Measurements from ENCODE around the gene NT5M. TPM values are rescaled to one million over a fixed set of nuclear protein-coding genes. Genes with fewer than 3 reads are reported as not detected.

The NT5M gene
- total RNA-seq, 1 experiment from 2014 or later = 14.5 TPM

DNA sequence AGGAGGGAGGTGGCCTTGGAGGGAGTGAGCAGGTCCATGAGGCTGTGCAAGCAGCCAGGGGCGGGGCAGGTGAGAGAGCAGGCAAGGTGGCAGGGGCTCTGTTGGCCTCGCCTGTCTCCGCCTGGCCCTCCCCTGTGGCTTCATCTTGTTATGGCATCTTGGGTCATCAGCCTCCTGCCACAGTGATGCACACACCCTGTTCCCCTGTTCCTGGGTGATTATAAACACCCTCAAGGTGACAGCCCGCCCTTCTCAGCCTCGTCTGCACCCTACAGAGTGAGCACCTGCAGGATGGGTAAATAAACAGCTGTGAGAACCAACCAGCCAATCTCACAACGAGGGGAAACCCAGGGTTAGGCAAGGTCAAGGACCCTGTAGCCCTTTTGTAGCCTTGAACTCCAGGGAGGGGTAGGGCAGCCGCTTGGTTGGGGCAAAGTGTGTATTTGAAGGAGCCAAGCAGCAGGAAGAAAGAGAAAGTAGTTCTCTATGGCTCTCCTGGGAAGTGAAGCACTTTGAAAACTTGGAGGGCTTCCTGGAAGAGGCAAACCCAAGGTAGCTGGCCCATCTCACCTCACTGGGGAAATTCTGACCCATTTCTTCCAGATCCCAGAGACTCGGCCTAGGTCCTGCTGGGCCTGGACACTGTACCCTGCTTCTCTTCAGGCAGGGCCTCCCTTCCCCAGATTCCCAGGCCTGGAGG, 60.6 kb downstream of the NT5M start:
- Histone ChIP-seq H3K4me3 (ENCODE audit: insufficient read depth, low read depth, low read length) (no peak overlapping the region), H3K27me3 (ENCODE audit: control insufficient read depth, insufficient read depth, low read length) (no peaks in the 10 kb centered on the region), H3K36me3 (replicated peaks; ENCODE audit: control insufficient read depth, insufficient read depth, low read length) (no peaks in the 10 kb centered on the region)
- no peak for DNase-seq

DNA sequence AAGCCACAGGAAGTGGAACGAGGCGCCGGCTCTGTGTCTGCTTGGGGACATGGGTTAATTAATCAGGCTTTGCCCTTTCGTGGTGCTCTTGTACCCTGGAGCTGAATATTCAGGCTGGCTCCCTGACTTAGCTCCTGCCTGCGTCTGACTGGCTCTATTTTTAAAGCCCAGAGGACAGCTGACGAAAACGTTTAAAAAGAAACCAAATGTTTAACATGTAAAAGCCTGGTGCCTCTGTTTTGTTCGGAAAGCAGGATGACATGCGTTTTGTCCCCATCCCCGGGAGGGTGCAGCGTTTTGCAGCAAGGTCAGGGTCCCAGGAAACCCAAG, 61.1 kb downstream of the NT5M start:
- no peak overlapping the region for H3K4me3 ChIP-seq (ENCODE audit: insufficient read depth, low read depth, low read length)
- no peaks in the 10 kb centered on the region for H3K36me3 ChIP-seq (replicated peaks; ENCODE audit: control insufficient read depth, insufficient read depth, low read length)
- DNase-seq = no peak
- H3K27me3 ChIP-seq (ENCODE audit: control insufficient read depth, insufficient read depth, low read length) = no peaks in the 10 kb centered on the region

DNA sequence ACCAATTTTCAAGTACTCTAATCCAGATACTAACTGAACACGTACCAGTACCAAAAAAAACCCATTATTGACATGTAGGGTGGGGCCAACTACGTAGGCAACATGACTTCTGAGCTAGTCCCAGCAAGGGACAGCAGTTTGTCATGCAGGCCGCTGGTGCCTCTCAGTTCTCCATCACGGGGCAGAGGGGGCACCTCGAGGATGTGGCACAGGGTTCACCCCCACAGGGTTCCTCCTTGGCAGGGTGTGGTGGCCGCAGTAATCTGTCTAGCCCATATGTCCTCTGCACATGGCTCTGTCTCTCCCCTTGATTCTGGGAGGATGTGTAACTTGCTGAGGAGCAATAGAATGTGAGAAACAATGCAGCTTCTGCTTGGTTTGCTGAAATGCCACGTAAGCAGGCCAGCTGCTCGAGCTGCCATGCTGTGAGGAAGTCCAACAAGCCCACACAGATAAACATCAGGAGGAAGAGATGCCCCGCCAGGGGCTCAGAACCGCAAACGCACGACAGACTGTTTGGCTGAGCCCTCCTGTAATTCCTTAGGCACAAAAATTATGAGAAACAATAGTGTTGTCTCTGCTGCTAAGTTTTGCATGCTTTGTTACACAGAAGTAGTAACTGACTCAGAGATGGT, 62.4 kb downstream of the NT5M start:
- no peaks in the 10 kb centered on the region for H3K27me3 ChIP-seq (ENCODE audit: control insufficient read depth, insufficient read depth, low read length)
- no peak for DNase-seq

DNA sequence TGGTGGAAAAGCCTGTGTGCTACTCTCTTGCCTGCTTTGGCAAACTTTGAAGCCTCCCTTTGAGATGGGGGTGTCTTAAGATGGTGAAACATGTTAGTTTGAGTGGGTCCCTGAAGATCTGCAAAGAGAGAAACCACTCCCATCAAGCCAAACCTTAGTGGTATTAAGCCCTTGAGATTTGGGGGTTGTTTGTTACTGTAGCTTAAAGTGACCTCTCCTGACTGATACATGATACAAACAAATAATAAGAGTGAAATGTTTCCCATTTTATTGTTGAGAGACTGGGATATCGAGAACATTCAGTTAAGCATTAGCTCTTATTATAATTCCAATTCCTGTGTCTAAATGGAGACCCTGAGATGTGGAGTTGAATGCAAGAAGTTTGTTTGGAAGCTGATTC, 63.1 kb downstream of the NT5M start:
- Histone ChIP-seq H3K36me3 (replicated peaks; ENCODE audit: control insufficient read depth, insufficient read depth, low read length) (no peaks in the 10 kb centered on the region), H3K27me3 (ENCODE audit: control insufficient read depth, insufficient read depth, low read length) (no peaks in the 10 kb centered on the region), H3K4me3 (ENCODE audit: insufficient read depth, low read depth, low read length) (no peak overlapping the region)
- no peak for DNase-seq

More for the DNA sequence above, 62.4 kb downstream of the NT5M start:
- Histone ChIP-seq H3K36me3 (replicated peaks; ENCODE audit: control insufficient read depth, insufficient read depth, low read length) (no peaks in the 10 kb centered on the region), H3K4me3 (ENCODE audit: insufficient read depth, low read depth, low read length) (no peak overlapping the region)

DNA sequence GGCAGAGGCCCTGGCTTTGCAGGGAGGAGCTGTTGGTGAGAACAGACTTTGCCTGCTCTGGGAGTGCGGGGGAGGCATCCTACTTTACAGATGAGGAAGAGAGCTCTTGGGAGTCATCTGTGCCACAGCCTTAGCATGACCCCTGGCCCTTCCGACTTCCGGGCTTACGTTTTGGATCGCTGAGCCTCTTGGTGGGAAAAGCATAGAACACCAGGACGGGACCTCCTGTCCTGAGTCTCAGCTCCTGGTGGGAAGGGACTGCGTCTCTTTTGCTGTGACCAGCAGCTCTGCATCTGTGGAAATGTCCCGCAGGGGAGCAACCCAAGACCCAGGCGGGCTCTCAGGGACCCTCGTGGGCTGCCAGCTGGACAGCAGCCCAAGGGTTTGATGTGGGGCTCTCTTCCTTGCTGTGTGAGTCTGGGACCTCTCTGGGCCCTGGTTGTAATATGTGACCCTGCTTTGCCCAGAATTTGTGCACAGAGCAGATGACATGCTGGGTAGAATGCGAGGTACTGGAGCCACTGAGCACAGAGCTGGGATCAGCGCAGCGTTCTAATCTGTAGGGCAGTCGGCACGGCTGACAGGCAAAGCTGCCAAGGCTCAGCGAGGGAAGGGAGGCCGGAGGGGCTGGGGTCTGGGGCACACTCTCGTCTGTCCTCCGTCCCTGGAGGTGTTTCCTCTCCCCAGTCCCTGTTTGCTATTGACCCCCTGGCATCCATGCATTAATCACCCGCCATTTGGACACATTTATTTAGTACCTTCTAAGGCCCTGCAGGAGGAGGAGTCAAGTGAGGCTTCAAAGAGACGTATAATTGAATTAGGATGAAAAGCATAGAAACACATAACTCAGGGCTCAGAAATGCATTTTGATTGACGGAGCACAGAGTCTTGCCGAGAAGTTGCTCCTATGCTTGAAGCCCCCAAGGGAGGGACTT, 64.0 kb downstream of the NT5M start:
- peak; percentile 44 for DNase-seq
- no peak overlapping the region for H3K4me3 ChIP-seq (ENCODE audit: insufficient read depth, low read depth, low read length)

DNA sequence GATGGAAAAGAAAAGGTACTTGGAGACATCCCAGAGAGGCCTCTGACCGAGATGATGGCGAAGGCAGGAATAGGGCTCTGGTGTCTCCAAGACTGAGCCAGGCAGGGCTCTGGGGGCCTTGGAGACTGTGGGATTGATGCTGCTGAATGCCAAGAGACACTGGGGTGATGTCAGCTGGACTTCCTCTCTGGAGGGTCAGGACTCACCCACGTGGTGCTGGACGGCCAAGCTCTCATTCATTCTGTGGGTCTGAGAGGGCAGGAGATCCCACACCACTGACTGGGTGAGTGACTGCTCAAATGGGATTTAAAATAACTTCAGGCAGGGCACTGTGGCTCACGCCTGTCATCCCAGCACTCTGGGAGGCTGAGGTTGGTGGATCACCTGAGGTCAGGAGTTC, 64.8 kb downstream of the NT5M start:
- DNase-seq = no peak
- no peak overlapping the region for H3K4me3 ChIP-seq (ENCODE audit: insufficient read depth, low read depth, low read length)
- H3K36me3 ChIP-seq (replicated peaks; ENCODE audit: control insufficient read depth, insufficient read depth, low read length) = no peaks in the 10 kb centered on the region
- H3K27me3 ChIP-seq (ENCODE audit: control insufficient read depth, insufficient read depth, low read length) = no peaks in the 10 kb centered on the region

More for the DNA sequence above, 64.0 kb downstream of the NT5M start:
- Histone ChIP-seq H3K36me3 (replicated peaks; ENCODE audit: control insufficient read depth, insufficient read depth, low read length) (no peaks in the 10 kb centered on the region), H3K27me3 (ENCODE audit: control insufficient read depth, insufficient read depth, low read length) (no peaks in the 10 kb centered on the region)

DNA sequence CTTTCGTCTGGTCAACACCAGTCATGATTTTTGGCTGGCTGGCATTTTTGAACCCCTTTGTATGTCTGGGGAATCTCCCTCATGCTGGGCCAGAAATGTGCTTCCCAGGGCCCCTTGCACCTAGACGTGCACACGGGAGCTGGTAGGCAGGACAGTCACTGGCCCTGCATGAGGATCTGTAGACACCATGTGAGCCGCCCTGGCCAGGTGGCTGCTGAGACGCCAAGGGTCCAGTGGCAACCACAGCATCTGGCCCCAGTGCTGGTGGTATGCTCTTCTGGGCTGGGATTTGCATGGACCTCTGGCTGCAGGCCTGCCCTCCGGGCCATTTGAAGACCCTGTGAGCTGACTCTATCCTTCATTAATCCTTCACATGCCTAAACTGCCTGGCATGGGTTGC, 67.5 kb downstream of the NT5M start:
- Histone ChIP-seq H3K4me3 (ENCODE audit: insufficient read depth, low read depth, low read length) (no peak overlapping the region), H3K27me3 (ENCODE audit: control insufficient read depth, insufficient read depth, low read length) (no peaks in the 10 kb centered on the region), H3K36me3 (replicated peaks; ENCODE audit: control insufficient read depth, insufficient read depth, low read length) (no peaks in the 10 kb centered on the region)
- no peak for DNase-seq

DNA sequence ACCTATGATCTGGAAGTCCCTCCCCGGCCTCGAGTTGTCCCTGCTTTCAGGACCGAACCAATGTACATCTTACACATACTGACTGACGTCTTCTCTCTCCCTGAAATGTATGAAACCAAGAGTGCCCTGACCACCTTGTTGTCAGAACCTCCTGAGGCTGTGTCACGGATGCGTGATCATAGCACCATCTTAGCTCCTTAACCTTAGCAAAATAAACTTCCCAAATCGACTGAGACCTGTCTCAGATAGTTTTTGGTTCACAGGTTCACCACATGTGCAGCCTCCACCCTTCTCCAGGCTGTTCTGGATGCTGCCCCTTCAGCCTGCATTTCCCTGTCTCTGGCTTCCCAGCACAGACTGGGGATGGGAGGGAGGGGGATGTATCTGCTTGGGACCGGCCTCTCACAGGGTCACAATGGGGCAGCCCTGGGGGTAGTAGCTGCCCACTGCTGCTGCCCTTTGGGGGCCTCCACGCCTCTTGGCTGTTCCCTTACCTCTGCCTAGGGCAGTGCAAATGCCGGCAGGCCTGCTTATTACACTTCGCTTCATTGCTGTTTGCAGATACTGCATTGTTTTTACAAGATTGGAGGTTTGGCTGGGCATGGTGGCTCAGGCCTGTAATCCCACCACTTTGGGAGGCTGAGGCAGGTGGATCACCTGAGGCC, 69.8 kb downstream of the NT5M start:
- DNase-seq = no peak
- no peak overlapping the region for H3K4me3 ChIP-seq (ENCODE audit: insufficient read depth, low read depth, low read length)
- no peaks in the 10 kb centered on the region for H3K36me3 ChIP-seq (replicated peaks; ENCODE audit: control insufficient read depth, insufficient read depth, low read length)

DNA sequence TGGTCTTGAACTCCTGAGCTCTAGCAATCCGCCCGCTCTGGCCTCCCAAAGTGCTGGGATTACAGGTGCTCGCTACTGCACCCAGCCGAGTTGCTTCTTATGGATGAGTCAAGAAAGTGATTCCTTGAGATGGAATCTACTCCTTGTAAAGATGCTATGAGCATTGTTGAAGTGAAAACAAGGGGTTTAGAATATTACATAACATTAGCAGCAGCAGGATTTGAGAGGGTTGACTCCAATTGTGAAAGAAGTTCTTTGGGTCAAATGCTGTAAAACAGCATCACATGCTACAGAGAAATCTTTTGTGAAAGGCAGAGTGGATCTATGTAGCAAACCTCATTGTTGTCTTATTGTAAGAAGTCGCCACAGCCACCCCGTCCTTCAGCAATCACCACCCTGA, 72.7 kb downstream of the NT5M start:
- no peak for DNase-seq
- Histone ChIP-seq H3K36me3 (replicated peaks; ENCODE audit: control insufficient read depth, insufficient read depth, low read length) (no peaks in the 10 kb centered on the region), H3K27me3 (ENCODE audit: control insufficient read depth, insufficient read depth, low read length) (no peaks in the 10 kb centered on the region), H3K4me3 (ENCODE audit: insufficient read depth, low read depth, low read length) (no peak overlapping the region)

More for the DNA sequence above, 69.8 kb downstream of the NT5M start:
- H3K27me3 ChIP-seq (ENCODE audit: control insufficient read depth, insufficient read depth, low read length) = no peaks in the 10 kb centered on the region

DNA sequence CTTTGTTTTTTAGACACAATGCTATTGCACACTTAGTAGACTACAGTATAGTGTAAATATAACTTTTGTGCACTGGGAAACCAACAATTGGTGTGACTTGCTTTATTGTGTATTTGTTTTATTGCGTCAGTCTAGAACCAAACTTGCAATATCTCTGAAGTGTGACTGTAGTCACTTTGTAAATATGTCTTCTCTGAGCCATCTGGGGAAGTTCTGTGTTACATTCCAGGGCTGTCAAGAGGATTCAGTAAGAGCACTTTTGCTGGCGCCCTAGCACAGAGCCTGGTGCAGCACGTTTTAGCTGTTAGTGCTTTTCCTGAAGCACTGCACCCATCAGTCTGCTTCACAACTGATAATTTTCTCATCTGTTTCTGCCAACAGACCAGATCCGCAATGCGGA, 73.2 kb downstream of the NT5M start:
- no peaks in the 10 kb centered on the region for H3K36me3 ChIP-seq (replicated peaks; ENCODE audit: control insufficient read depth, insufficient read depth, low read length)
- DNase-seq = no peak
- H3K27me3 ChIP-seq (ENCODE audit: control insufficient read depth, insufficient read depth, low read length) = no peaks in the 10 kb centered on the region
- H3K4me3 ChIP-seq (ENCODE audit: insufficient read depth, low read depth, low read length) = no peak overlapping the region

DNA sequence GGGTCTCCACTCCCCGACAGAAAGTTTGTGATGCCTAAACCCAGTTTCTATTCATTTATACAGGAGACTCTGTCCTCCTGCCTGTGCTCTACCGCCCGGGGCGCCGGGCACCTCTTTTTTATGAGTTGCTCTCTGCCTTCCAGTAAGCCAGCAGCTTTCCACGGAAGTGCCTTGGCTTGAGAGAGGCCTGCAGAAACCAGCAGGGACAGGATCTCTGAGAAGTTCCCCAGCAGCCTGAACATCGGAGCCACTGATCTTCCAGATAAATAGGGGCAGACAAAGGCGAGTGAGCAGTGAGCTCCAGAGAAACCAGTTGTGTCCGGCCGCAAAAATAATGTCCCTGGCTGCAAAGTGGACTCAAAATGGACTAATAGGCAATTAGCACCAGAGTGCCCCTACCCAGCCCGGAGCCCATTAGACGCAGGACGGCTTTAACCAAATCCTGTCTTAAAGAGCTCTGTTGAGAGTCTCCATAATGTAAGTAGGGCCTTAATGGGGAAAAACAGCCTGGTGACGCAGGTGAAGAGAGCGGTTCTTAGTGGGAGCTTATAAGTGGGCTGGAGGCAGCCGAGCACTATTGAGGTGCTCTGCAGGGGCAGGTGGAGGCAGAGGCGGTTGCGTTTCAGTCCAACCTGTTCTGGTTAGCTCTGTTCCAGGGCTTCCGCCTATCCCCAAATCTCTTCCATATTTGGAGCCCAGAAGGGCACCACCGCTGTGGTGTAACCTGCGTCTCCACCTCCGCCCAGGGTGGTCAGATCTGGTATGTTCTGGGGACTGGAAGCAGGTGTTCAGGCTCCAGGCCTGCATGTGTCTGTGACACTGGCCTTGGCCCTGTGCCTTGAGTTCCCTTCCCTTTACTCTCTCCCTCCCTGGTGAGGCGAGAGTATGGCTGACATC, 74.1 kb downstream of the NT5M start:
- Histone ChIP-seq H3K36me3 (replicated peaks; ENCODE audit: control insufficient read depth, insufficient read depth, low read length) (no peaks in the 10 kb centered on the region), H3K27me3 (ENCODE audit: control insufficient read depth, insufficient read depth, low read length) (no peaks in the 10 kb centered on the region), H3K4me3 (ENCODE audit: insufficient read depth, low read depth, low read length) (no peak overlapping the region)
- no peak for DNase-seq

DNA sequence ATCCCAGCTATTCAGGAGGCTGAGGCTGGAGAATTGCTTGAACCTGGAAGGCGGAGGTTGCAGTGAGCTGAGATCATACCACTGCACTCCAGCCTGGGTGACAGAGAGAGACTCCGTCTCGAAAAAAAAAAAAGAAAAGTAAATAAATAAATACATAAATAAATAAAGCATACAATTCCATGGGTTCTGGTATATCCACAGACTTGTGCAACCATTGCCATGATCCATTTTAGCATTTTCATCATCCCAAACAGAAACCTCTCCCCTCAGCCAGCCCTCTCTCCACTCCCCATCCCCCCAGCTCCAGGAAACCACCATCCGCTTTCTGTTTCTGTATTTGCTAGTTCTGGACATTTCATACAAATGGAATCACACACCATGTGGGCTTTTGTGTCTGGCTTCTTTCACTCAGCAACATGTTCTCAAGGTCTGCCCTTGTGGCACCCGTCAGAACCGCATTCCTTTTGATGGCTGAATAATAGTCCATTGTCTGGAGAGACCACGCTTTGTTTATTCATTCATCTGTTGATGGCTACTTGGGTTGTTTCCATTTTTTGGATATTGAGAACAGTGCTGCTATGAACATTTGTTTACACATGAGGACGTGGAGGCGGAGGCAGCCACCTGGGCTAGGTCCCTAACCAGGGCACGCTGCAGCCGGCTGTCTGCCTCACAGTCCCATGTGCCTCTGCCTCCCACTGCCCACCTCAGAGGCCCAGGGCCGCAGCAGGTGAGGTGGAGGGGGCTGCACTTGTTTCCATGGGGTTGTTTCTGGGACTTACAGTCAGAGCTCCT, 76.2 kb downstream of the NT5M start:
- no peak for DNase-seq
- H3K36me3 ChIP-seq (replicated peaks; ENCODE audit: control insufficient read depth, insufficient read depth, low read length) = no peaks in the 10 kb centered on the region
- H3K27me3 ChIP-seq (ENCODE audit: control insufficient read depth, insufficient read depth, low read length) = no peaks in the 10 kb centered on the region
- H3K4me3 ChIP-seq (ENCODE audit: insufficient read depth, low read depth, low read length) = no peak overlapping the region

Data from H7 (cell line).